ENCODE measurements around the gene METTL18.

The METTL18 gene

DNA sequence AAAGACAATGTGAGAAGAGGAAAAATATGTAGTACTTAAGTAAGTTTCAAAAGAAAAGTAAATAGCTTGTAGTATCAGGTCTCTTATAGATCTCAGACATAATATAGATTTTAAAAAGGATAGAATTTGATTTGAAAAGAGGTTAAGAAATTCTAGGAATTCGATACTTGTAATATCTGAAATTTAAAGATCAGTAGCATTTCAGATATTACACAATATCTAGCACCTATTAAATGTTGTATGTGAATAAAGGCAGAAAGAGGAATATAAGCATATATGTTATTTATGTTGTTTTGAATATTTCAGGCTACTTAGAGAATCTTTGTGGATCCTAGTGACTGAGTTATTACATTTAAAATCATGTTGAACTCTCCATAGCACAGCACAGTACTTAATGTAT, 35.0 kb upstream of the METTL18 start:
- H3K9me3 ChIP-seq (ENCODE audit: insufficient read depth, low read length): no peaks in the 10 kb centered on the region
- H3K27ac ChIP-seq (ENCODE audit: low read depth, low read length): no peak overlapping the region
- no peak overlapping the region for H2AFZ ChIP-seq (ENCODE audit: low read depth, low read length, severe bottlenecking)
- no peaks in the 10 kb centered on the region for H3K9me2 ChIP-seq (replicated peaks; ENCODE audit: insufficient read depth, low read length)
- no peak for TF ChIP-seq EZH2phosphoT487 (conservative IDR thresholded peaks at IDR 0.05; ENCODE audit: low read length)
- H3K4me2 ChIP-seq (ENCODE audit: low read depth, low read length, poor library complexity, severe bottlenecking): no peak overlapping the region
- no peaks in the 10 kb centered on the region for H3K79me2 ChIP-seq (ENCODE audit: insufficient read depth, low read length)
- 0 out of 2 replicates have a peak, but pooled peaks cover 3% of the 10 kb centered on the region for H4K20me1 ChIP-seq (ENCODE audit: low read depth, low read length)
- peaks cover 79% of the 10 kb centered on the region for H3K36me3 ChIP-seq (ENCODE audit: low read length)
- H3K9ac ChIP-seq (ENCODE audit: low read length): no peak overlapping the region
- H3K4me3 ChIP-seq (ENCODE audit: insufficient read depth, low read length, poor library complexity, severe bottlenecking): no peak overlapping the region
- peaks cover 8% of the 10 kb centered on the region; the same call in 1 of the 2 replicates for H3F3A ChIP-seq (ENCODE audit: insufficient read depth)
- H3K27me3 ChIP-seq (ENCODE audit: low read length): no peaks in the 10 kb centered on the region

DNA sequence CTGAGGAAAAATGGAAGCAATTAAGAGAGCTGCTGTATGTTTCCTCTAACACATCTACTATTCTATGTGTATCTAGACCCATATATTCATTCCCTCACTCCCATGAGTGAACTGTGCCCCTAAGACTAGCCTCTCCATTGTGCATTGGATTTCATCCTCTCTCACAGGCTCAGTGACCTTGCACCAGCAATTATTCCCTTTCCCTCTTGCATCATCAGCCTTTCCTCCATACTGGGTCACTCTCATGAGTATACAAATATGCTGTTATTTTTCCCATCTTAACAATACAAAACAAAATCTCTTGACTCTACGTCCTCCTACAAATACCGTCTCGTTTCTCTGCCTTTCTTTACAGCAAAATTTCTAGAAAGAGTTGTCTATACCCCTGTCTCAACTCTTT, 29.4 kb upstream of the METTL18 start:
- Histone ChIP-seq H3K4me3 (ENCODE audit: insufficient read depth, low read length, poor library complexity, severe bottlenecking) (no peak overlapping the region), H3K9me3 (ENCODE audit: insufficient read depth, low read length) (no peaks in the 10 kb centered on the region), H3K79me2 (ENCODE audit: insufficient read depth, low read length) (no peaks in the 10 kb centered on the region), H3K4me2 (ENCODE audit: low read depth, low read length, poor library complexity, severe bottlenecking) (no peak overlapping the region), H4K20me1 (ENCODE audit: low read depth, low read length) (0 out of 2 replicates have a peak, but pooled peaks cover 3% of the 10 kb centered on the region), H3K27me3 (ENCODE audit: low read length) (no peaks in the 10 kb centered on the region), H3K36me3 (ENCODE audit: low read length) (peaks cover 46% of the 10 kb centered on the region; the same call in 1 of the 2 replicates), H3K9me2 (replicated peaks; ENCODE audit: insufficient read depth, low read length) (no peaks in the 10 kb centered on the region), H2AFZ (ENCODE audit: low read depth, low read length, severe bottlenecking) (no peak overlapping the region), H3F3A (ENCODE audit: insufficient read depth) (peaks cover 8% of the 10 kb centered on the region; the same call in 1 of the 2 replicates), H3K9ac (ENCODE audit: low read length) (no peak overlapping the region), H3K27ac (ENCODE audit: low read depth, low read length) (no peak overlapping the region)
- TF ChIP-seq, protein P1, sequence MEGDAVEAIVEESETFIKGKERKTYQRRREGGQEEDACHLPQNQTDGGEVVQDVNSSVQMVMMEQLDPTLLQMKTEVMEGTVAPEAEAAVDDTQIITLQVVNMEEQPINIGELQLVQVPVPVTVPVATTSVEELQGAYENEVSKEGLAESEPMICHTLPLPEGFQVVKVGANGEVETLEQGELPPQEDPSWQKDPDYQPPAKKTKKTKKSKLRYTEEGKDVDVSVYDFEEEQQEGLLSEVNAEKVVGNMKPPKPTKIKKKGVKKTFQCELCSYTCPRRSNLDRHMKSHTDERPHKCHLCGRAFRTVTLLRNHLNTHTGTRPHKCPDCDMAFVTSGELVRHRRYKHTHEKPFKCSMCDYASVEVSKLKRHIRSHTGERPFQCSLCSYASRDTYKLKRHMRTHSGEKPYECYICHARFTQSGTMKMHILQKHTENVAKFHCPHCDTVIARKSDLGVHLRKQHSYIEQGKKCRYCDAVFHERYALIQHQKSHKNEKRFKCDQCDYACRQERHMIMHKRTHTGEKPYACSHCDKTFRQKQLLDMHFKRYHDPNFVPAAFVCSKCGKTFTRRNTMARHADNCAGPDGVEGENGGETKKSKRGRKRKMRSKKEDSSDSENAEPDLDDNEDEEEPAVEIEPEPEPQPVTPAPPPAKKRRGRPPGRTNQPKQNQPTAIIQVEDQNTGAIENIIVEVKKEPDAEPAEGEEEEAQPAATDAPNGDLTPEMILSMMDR (IDR thresholded peaks at IDR 0.05; ENCODE audit: insufficient read depth, low read length, poor library complexity, severe bottlenecking): no peak
- TF ChIP-seq EZH2phosphoT487 (conservative IDR thresholded peaks at IDR 0.05; ENCODE audit: low read length): no peak

DNA sequence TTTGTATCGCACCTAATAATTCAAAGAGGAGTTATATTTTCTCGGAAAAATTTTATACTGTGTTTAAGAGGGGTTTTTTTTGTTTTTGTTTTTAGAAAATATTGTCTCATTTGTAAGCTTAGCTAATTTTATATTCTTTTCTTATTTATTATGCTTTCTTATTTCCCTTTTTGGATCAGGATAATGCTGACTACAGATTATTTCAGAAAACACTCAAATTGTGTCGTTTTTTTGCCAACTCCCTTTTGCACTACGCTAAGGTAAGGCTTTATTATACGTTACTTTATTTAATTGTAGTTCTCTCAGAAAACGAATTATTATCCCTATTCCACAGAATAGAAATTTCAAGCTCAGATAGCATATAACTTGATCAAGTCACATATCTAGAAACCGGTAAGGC, 26.8 kb upstream of the METTL18 start:
- peaks cover 38% of the 10 kb centered on the region for H3K36me3 ChIP-seq (ENCODE audit: low read length)
- H3K9me3 ChIP-seq (ENCODE audit: insufficient read depth, low read length): peaks cover 2% of the 10 kb centered on the region; the same call in 1 of the 2 replicates
- H2AFZ ChIP-seq (ENCODE audit: low read depth, low read length, severe bottlenecking): no peak overlapping the region
- 0 out of 2 replicates have a peak, but pooled peaks cover 3% of the 10 kb centered on the region for H4K20me1 ChIP-seq (ENCODE audit: low read depth, low read length)
- H3K4me3 ChIP-seq (ENCODE audit: insufficient read depth, low read length, poor library complexity, severe bottlenecking): no peak overlapping the region
- no peak for TF ChIP-seq EZH2phosphoT487 (conservative IDR thresholded peaks at IDR 0.05; ENCODE audit: low read length)
- TF ChIP-seq, protein P1 (IDR thresholded peaks at IDR 0.05; ENCODE audit: insufficient read depth, low read length, poor library complexity, severe bottlenecking): no peak
- H3F3A ChIP-seq (ENCODE audit: insufficient read depth): peaks cover 8% of the 10 kb centered on the region; the same call in 1 of the 2 replicates
- no peak overlapping the region for H3K9ac ChIP-seq (ENCODE audit: low read length)
- H3K79me2 ChIP-seq (ENCODE audit: insufficient read depth, low read length): no peaks in the 10 kb centered on the region
- H3K4me2 ChIP-seq (ENCODE audit: low read depth, low read length, poor library complexity, severe bottlenecking): no peak overlapping the region
- H3K27ac ChIP-seq (ENCODE audit: low read depth, low read length): no peak overlapping the region
- H3K27me3 ChIP-seq (ENCODE audit: low read length): no peaks in the 10 kb centered on the region
- H3K9me2 ChIP-seq (replicated peaks; ENCODE audit: insufficient read depth, low read length): no peaks in the 10 kb centered on the region

DNA sequence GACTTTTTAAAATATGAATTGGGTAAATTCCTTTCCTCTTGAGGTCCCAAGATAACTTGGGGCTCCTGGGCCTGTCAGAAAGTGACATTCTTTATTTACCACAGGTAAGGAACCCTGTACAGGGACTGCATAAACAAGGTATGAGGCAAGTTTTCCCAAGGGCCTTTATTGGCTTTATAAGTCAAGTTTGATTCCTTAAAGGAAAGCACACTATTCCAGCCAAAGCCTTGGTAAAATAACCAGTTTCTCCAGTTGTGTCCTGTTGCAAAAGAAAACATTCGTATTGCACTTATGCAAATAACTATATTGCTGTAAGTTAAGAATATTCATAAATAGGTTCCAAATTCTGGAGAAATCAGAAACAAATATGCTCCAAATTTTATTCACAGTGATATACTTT, 21.9 kb upstream of the METTL18 start:
- Histone ChIP-seq H4K20me1 (ENCODE audit: low read depth, low read length) (0 out of 2 replicates have a peak, but pooled peaks cover 1% of the 10 kb centered on the region), H3K27me3 (ENCODE audit: low read length) (no peaks in the 10 kb centered on the region), H2AFZ (ENCODE audit: low read depth, low read length, severe bottlenecking) (no peak overlapping the region), H3K9me3 (ENCODE audit: insufficient read depth, low read length) (peaks cover 15% of the 10 kb centered on the region; the same call in 1 of the 2 replicates), H3K79me2 (ENCODE audit: insufficient read depth, low read length) (0 out of 2 replicates have a peak, but pooled peaks cover 3% of the 10 kb centered on the region), H3K4me2 (ENCODE audit: low read depth, low read length, poor library complexity, severe bottlenecking) (no peak overlapping the region), H3K4me3 (ENCODE audit: insufficient read depth, low read length, poor library complexity, severe bottlenecking) (no peak overlapping the region), H3K9ac (ENCODE audit: low read length) (no peak overlapping the region), H3F3A (ENCODE audit: insufficient read depth) (0 out of 2 replicates have a peak, but pooled peaks cover 4% of the 10 kb centered on the region), H3K36me3 (ENCODE audit: low read length) (peaks cover 63% of the 10 kb centered on the region), H3K27ac (ENCODE audit: low read depth, low read length) (no peak overlapping the region), H3K9me2 (replicated peaks; ENCODE audit: insufficient read depth, low read length) (no peaks in the 10 kb centered on the region)
- no peak for TF ChIP-seq EZH2phosphoT487 (conservative IDR thresholded peaks at IDR 0.05; ENCODE audit: low read length)
